ENCODE results near the gene ARPC1B.

ARPC1B gene

DNA sequence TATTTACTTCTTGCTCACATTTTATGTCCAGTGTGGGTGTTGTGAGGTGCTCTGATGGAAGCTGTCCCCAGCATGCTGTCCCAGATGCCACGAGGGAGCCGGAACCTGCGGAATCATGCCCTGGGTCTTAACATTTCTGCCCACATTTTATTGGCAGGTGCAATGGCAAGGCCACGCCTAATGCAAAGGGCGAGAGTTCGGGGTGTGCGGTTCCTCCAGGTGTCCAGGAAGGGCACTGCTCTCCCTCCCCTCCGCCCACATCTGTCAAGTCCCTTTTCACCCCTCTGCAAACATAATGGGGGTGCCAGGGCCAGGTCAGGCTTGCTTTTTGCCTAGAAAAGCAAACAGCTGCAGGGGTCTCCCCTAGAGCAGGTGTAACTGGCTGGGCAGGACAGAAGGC lies 17.5 kb downstream of the ARPC1B start:
- DNase-seq: no peak

GRCh38 chr7:99392659-99393354 lies 18.3 kb downstream of the ARPC1B start:
- peak; percentile 81 for DNase-seq

DNA sequence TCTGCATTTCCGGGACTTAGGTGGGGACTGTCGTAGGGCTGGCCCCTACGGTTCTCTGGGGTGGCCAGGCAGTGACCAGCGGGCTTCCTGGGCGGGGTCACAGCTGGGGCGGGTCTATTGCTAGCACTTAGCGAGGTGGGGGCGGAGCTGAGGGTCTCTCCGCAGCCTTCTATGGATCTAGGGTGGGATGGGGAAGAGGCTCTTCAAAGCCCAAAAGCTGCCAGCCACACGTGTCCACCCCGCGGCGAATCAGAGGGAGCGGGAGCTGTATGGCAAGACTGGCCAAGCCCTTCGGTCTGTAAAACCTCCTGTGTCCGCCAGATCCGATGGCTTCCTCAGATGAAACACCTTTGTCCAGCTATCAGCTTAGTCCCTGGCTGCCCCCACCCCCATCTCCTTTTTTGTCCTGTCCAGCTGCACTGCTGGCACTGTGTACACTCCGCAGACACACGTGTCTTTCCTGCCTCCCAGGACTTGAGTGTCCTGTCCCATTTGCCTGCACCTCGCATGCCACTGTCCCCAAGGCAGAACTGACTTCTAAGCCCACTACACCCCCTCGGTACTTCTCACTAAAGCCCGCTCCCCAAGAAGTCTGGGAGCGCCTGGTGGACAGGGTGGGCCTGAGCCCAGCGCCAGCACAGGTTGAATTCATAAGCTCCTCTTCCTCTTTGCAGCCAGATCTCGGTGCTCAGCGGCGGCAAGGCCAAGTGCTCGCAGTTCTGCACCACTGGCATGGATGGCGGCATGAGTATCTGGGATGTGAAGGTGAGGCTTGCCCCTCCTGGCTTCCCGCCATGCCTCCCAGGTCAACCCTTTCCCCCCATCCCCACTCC lies 19.0 kb downstream of the ARPC1B start:
- DNase-seq: no peak

DNA sequence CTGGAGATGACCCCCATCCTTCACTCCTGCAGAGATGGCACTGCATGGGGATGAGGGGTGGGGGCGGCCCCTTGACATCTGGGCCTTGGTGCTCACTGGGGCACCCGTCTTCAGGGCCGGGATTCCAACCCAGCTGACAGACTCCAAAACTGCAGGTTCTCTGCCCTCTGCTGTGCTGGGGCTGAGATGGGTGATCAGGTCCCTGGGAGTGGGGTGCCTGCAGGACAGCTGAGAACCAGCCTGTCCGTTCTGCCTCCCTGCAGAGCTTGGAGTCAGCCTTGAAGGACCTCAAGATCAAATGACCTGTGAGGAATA lies 19.6 kb downstream of the ARPC1B start:
- no peak for DNase-seq

GRCh38 chr7:99395616-99396327 lies 21.2 kb downstream of the ARPC1B start:
- no peak for DNase-seq

GRCh38 chr7:99396418-99397296 lies 22.1 kb downstream of the ARPC1B start:
- no peak for DNase-seq

GRCh38 chr7:99397297-99397983 lies 22.9 kb downstream of the ARPC1B start:
- no peak for DNase-seq

DNA sequence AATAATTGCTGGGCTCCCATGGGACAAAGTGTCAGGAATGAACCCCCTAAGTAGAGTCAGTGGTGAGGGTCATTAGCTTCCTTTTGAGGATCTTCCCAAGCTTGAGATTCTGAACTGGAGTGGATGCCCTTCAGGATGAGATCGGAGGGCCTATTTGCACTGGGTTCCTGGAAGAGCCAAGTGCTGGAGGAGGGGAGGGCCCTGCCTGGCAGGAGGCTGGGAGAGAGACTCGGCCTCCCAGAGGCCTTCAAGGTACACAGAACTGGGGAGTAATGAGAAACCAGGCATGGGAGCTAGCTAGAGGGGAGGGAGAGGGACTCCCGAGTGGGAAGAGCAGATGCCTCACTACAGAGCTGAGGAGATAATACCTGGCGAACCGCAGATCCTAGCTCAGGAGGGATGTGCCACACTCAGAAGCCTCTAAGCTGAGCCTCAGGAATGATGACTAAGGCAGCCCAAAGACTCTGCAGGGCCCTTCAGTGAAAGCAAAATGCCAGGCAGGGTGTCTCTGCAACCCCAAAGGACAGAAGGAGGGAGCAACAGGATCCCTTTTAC lies 24.4 kb downstream of the ARPC1B start:
- no peak for DNase-seq

DNA sequence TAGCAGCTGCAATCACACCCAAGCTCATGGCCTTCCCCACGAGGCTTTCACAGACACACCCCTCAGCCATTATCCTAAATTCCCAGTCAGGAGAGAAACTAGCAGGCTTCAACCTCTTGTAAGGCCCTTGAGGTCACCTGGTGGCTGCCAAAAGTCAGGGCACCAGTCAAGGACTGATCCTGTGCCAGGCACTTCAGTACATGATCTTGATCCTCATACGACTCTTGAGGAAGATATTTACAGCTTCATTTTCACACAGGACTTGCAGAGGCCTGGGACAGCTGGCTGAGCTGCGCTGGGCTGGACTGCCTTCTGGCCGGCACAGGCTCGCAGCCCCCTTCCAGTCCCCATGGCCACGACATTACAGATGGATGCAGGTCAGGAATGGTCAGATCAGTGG lies 25.1 kb downstream of the ARPC1B start:
- no peak for DNase-seq

DNA sequence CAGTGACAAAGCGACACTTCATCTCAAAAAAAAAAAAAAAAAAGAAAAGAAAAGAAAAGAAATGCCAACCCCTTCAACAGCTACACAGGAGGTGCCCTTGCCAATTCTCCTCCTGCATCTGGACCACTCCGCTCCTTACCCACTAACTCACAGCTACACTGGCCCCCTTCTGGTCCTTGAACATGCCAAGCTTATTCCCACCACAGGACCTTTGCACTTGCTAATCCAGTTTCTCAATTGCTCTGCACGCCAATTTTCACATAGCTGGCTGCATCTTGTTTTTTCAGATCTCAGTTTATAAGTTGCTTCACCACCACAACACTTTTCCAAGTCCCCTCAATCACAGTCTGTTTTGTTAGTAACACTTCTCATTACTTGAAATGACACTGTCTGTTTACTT lies 28.3 kb downstream of the ARPC1B start:
- no peak for DNase-seq

GRCh38 chr7:99403764-99404163 lies 29.2 kb downstream of the ARPC1B start:
- no peak for DNase-seq

DNA sequence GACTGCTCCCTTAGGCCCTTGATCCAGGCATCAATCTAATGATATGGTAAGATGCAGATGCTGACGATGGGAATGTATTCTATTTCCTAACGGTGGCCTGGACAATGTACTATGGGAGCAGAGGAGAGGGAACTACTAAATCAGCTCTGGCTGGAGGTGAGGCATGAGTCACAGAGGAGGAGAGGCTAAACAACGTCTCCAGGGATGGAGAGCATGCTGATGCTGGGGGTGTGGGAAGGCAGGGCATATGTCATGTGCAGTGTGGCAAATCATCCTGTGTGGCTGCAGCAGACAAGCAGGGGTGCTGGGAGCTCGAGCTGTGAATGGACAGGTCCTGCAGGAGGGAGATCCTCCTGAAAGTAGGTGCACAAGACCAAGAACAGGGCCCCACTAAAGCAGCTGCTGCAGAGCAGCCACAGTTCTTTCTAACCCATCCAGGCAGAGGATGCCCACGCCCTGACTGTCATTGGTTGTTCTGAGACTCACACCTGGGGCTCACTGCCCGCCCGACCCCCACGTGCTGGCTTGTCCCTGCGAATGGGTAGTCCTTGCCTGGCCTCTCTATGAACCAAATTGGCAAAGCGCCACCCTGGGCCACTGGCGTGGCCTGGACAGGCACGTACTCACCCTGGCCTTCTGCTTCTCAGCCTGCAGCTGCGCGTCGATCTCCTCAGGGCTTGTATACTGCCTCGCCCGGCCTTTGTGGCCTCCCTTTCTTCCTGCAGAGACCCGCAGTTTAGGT lies 29.9 kb downstream of the ARPC1B start:
- DNase-seq: no peak

GRCh38 chr7:99404977-99405320 lies 30.4 kb downstream of the ARPC1B start:
- DNase-seq: no peak

GRCh38 chr7:99406557-99406956 lies 32.0 kb downstream of the ARPC1B start:
- DNase-seq: no peak

- peak; percentile 38 for DNase-seq
Observed at GRCh38 chr7:99407872-99408378, 33.4 kb downstream of the ARPC1B start.

DNA sequence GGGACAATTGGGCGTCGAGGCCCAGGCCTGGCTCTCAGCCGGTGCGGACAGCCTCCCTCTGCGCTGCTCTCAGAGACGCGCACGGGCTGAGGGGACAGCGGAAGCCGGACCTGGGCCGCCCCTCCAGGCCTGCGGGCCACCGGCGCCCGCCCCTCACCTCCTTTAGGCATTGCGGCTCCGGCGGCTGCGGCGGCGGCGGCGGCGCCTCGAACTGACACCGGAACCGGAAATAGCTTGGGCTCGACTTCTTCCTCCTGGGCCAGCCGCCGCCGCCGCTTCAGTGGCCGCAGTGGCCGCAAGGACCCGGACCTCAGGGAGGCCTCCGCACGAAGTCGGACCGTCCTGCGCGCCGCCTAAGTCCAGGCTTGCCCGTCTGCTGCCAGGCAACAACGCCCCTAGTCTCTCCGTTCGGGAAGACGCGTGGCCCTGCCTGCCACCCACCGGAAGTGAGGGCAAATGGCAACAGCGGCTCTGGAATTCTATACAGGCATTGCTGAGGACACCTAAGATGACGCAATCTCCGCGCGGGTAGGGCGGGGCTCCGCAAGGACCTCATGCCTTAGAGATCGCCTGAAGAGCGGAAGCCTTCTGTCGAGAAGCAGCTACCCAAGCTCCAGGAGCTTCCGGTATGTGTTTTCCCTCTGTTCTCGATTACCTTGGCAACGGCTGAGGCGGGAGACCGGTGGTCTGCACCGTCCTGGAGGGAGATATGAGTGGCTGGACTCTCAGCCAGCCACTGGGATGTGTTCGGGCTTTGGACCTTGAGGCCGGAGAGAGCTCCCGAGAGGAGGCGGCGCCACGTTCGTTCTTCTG lies 34.1 kb downstream of the ARPC1B start, which contains the start of the genes BUD31 and PDAP1:
Gene BUD31 (plus strand): TSS at position 591 of the 813 bp plus-strand sequence. CDS start 2,124 bp downstream, outside the sequence.
Gene PDAP1 (minus strand): TSS at position 219 of the 813 bp plus-strand sequence. CDS start 49 bp downstream, at position 170.
- DNase-seq: peak; percentile 93

GRCh38 chr7:99409192-99409572 lies 34.7 kb downstream of the ARPC1B start:
- DNase-seq: no peak

- DNase-seq: no peak
Observed at GRCh38 chr7:99409806-99410205, 35.3 kb downstream of the ARPC1B start.

DNA sequence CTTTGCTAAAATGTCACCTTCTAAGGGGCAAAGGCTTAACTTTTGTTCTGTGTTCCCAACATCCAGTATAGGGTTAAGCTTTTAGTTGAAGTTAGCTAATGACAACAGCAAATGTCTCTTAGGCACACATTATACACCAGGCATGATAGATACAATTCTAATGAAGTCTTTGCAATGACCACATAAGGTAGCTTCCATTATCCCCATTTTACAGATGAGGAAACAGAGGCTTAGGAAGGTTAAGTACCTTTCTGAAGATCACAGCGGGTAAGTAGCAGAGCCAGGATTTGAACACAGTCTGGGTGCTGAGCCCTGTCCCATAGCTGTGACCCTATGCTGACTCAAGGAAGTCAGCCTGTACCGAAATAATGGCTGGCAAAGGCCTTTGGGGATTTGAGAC lies 36.1 kb downstream of the ARPC1B start:
- DNase-seq: no peak
